Karpas-422 (cell line): Measurements from ENCODE around the gene EFCAB9. TPM values are rescaled to one million over a fixed set of nuclear protein-coding genes. Genes with fewer than 3 reads are reported as not detected.

ENCODE experiments used
- DNase-seq: peaks from one replicate; pipeline ENCODE4 v3.0.0-alpha.2; 2015
- H2AFZ ChIP-seq: fragments of 200-600 bp; sonication (generic); 2 replicates; pipeline ENCODE4 v1.6.1; 2014; ENCODE audit warnings: antibody characterized with exemption, low read length, mixed read lengths
- H3K27ac ChIP-seq: fragments of 200-600 bp; sonication (generic); 2 replicates; pipeline ENCODE4 v1.5.1; 2014; ENCODE audit warnings: mild to moderate bottlenecking, low read length, moderate library complexity
- H3K27me3 ChIP-seq: fragments of 200-600 bp; sonication (generic); 2 replicates; pipeline ENCODE4 v1.6.1; 2014; ENCODE audit warnings: low read length, mixed read lengths
- H3K36me3 ChIP-seq: fragments of 200-600 bp; sonication (generic); 2 replicates; pipeline ENCODE4 v1.6.1; 2014; ENCODE audit warnings: low read length, mixed read lengths; ENCODE audit not compliant: insufficient read depth
- H3K4me1 ChIP-seq: fragments of 200-600 bp; sonication (generic); 2 replicates; pipeline ENCODE4 v1.6.1; 2014; ENCODE audit warnings: mild to moderate bottlenecking, low read length, mixed read lengths
- H3K4me2 ChIP-seq: fragments of 200-600 bp; sonication (generic); 2 replicates; pipeline ENCODE4 v1.6.1; 2014; ENCODE audit warnings: low read length, low read depth, mild to moderate bottlenecking; ENCODE audit not compliant: poor library complexity, severe bottlenecking
- H3K4me3 ChIP-seq: fragments of 200-600 bp; sonication (generic); 2 replicates; pipeline ENCODE4 v1.5.1; 2014; ENCODE audit warnings: mild to moderate bottlenecking, antibody characterized with exemption, low read length, mixed read lengths
- H3K79me2 ChIP-seq: fragments of 200-600 bp; sonication (generic); 2 replicates; pipeline ENCODE4 v1.6.1; 2014; ENCODE audit warnings: mild to moderate bottlenecking, low read length, mixed read lengths
- H3K9ac ChIP-seq: fragments of 200-600 bp; sonication (generic); 2 replicates; pipeline ENCODE4 v1.6.0; 2014; ENCODE audit warnings: low read length
- H3K9me2 ChIP-seq: fragments of 200-600 bp; sonication (generic), shearing (Covaris generic); replicated peaks from 2 replicates; pipeline ENCODE4 v1.6.0; 2014; ENCODE audit warnings: mild to moderate bottlenecking, low read length, moderate library complexity; ENCODE audit not compliant: insufficient read depth
- H3K9me3 ChIP-seq: fragments of 300-700, 200-600 bp; sonication (generic); 2 replicates; pipeline ENCODE4 v1.6.1; 2014; ENCODE audit warnings: low read length, mixed read lengths
- H4K20me1 ChIP-seq: fragments of 200-600 bp; sonication (generic); 2 replicates; pipeline ENCODE4 v1.6.1; 2014; ENCODE audit warnings: mild to moderate bottlenecking, antibody characterized with exemption, low read length, low read depth; ENCODE audit not compliant: insufficient read depth
- total RNA-seq: library from RNA; depleted of rRNA; stranded (reverse); fragments of >200 nt; shearing (Covaris generic); gene quantifications from 2 replicates; pipeline ENCODE4 v1.2.3, GENCODE V29; 2014; ENCODE audit warnings: low replicate concordance; rRNA removed

Gene EFCAB9
- not detected in 2 replicates for total RNA-seq

GRCh38 chr5:172193872-172194271, at the start of gene EFCAB9:
EFCAB9 (plus strand) TSS chr5:172194172; CDS start chr5:172194173, 1 bp downstream.
- H3K9ac ChIP-seq, result no peak within 1 kb of the TSS

GRCh38 chr5:172144291-172144815, 49.6 kb upstream of the EFCAB9 start:
- Histone ChIP-seq H3K4me1 (peaks cover 11% of the 10 kb centered on the region), H3K27ac (no peak overlapping the region), H4K20me1 (peaks cover 7% of the 10 kb centered on the region; the same call in 1 of the 2 replicates), H3K9ac (no peak overlapping the region), H3K27me3 (no peaks in the 10 kb centered on the region), H2AFZ (no peak overlapping the region), H3K4me2 (no peak overlapping the region), H3K36me3 (peaks cover 3% of the 10 kb centered on the region; the same call in 1 of the 2 replicates), H3K9me3 (no peaks in the 10 kb centered on the region), H3K9me2 (no peaks in the 10 kb centered on the region), H3K79me2 (peaks cover 82% of the 10 kb centered on the region), H3K4me3 (no peak overlapping the region)
- peak; percentile 53 for DNase-seq

More at GRCh38 chr5:172193872-172194271, at the start of gene EFCAB9:
- Histone ChIP-seq H3K27me3 (no peaks in the 10 kb centered on the region), H3K9me2 (no peaks in the 10 kb centered on the region), H3K9me3 (no peaks in the 10 kb centered on the region; the same call in 1 of the 2 replicates), H3K4me1 (peaks cover 1% of the 10 kb centered on the region; the same call in 1 of the 2 replicates), H3K36me3 (no peaks in the 10 kb centered on the region), H4K20me1 (no peaks in the 10 kb centered on the region), H3K79me2 (no peaks in the 10 kb centered on the region), H3K4me3 (no peak within 1 kb of the TSS), H3K4me2 (no peak within 1 kb of the TSS), H2AFZ (no peak within 1 kb of the TSS), H3K27ac (no peak within 1 kb of the TSS)
- no peak for DNase-seq

- H3K4me1 ChIP-seq, result peaks cover 11% of the 10 kb centered on the region
- no peaks in the 10 kb centered on the region for H3K9me2 ChIP-seq
- no peak overlapping the region for H3K4me3 ChIP-seq
- H3K27me3 ChIP-seq, result no peaks in the 10 kb centered on the region
- no peaks in the 10 kb centered on the region for H3K36me3 ChIP-seq
- H3K9me3 ChIP-seq, result no peaks in the 10 kb centered on the region
- no peak overlapping the region for H2AFZ ChIP-seq
- peaks cover 75% of the 10 kb centered on the region for H3K79me2 ChIP-seq
- no peak overlapping the region for H3K9ac ChIP-seq
- no peak overlapping the region for H3K27ac ChIP-seq
- no peak overlapping the region for H3K4me2 ChIP-seq
- DNase-seq, result no peak
- H4K20me1 ChIP-seq, result peaks cover 7% of the 10 kb centered on the region; the same call in 1 of the 2 replicates
These were observed 48.8 kb upstream of the EFCAB9 start for GRCh38 chr5:172144931-172145869.

GRCh38 chr5:172145870-172146747, 47.9 kb upstream of the EFCAB9 start:
- H3K27me3 ChIP-seq, result no peaks in the 10 kb centered on the region
- no peak overlapping the region for H3K27ac ChIP-seq
- H3K36me3 ChIP-seq, result no peaks in the 10 kb centered on the region
- no peak overlapping the region for H3K4me2 ChIP-seq
- H2AFZ ChIP-seq, result no peak overlapping the region
- no peaks in the 10 kb centered on the region for H3K9me3 ChIP-seq
- peaks cover 11% of the 10 kb centered on the region for H3K4me1 ChIP-seq
- H3K9ac ChIP-seq, result no peak overlapping the region
- no peaks in the 10 kb centered on the region for H3K9me2 ChIP-seq
- no peak for DNase-seq
- H4K20me1 ChIP-seq, result peaks cover 7% of the 10 kb centered on the region; the same call in 1 of the 2 replicates
- no peak overlapping the region for H3K4me3 ChIP-seq
- H3K79me2 ChIP-seq, result peaks cover 77% of the 10 kb centered on the region

GRCh38 chr5:172146748-172147092, 47.3 kb upstream of the EFCAB9 start:
- Histone ChIP-seq H3K4me3 (no peak overlapping the region), H3K9ac (no peak overlapping the region), H3K4me2 (no peak overlapping the region), H3K4me1 (peaks cover 11% of the 10 kb centered on the region), H3K27me3 (no peaks in the 10 kb centered on the region), H3K9me3 (no peaks in the 10 kb centered on the region), H3K36me3 (no peaks in the 10 kb centered on the region), H2AFZ (no peak overlapping the region), H3K27ac (no peak overlapping the region), H4K20me1 (peaks cover 7% of the 10 kb centered on the region; the same call in 1 of the 2 replicates), H3K79me2 (peaks cover 73% of the 10 kb centered on the region), H3K9me2 (no peaks in the 10 kb centered on the region)
- no peak for DNase-seq

GRCh38 chr5:172147857-172148256, 46.1 kb upstream of the EFCAB9 start:
- peaks cover 7% of the 10 kb centered on the region; the same call in 1 of the 2 replicates for H4K20me1 ChIP-seq
- no peak overlapping the region for H2AFZ ChIP-seq
- H3K36me3 ChIP-seq, result no peaks in the 10 kb centered on the region
- H3K4me2 ChIP-seq, result no peak overlapping the region
- peaks cover 11% of the 10 kb centered on the region for H3K4me1 ChIP-seq
- H3K9me3 ChIP-seq, result no peaks in the 10 kb centered on the region
- H3K79me2 ChIP-seq, result peaks cover 69% of the 10 kb centered on the region
- DNase-seq, result no peak
- no peaks in the 10 kb centered on the region for H3K27me3 ChIP-seq
- no peak overlapping the region for H3K9ac ChIP-seq
- no peak overlapping the region for H3K4me3 ChIP-seq
- no peaks in the 10 kb centered on the region for H3K9me2 ChIP-seq
- H3K27ac ChIP-seq, result no peak overlapping the region

- H3K79me2 ChIP-seq, result peaks cover 66% of the 10 kb centered on the region
- peaks cover 11% of the 10 kb centered on the region for H3K4me1 ChIP-seq
- H3K36me3 ChIP-seq, result no peaks in the 10 kb centered on the region
These were observed 45.6 kb upstream of the EFCAB9 start for GRCh38 chr5:172148381-172148780.

More at GRCh38 chr5:172148381-172148780, 45.6 kb upstream of the EFCAB9 start:
- Histone ChIP-seq H3K4me2 (no peak overlapping the region), H3K27ac (no peak overlapping the region), H3K9me2 (no peaks in the 10 kb centered on the region), H3K4me3 (no peak overlapping the region), H4K20me1 (peaks cover 7% of the 10 kb centered on the region; the same call in 1 of the 2 replicates), H2AFZ (no peak overlapping the region), H3K9ac (no peak overlapping the region), H3K9me3 (no peaks in the 10 kb centered on the region), H3K27me3 (no peaks in the 10 kb centered on the region)
- no peak for DNase-seq
